Body of pancreas (tissue), 4 donors: ENCODE results near the gene NR5A1. TPM values are rescaled to one million over a fixed set of nuclear protein-coding genes. Genes with fewer than 3 reads are reported as not detected.

Experiments
- ATAC-seq: fragments of 150-250 bp; one replicate; pipeline ENCODE4 v1.9.1; 2016
- DNase-seq, 4 donors: peaks; one replicate each; pipeline ENCODE4 v3.0.0-alpha.2; 2019
- H3K27ac ChIP-seq, 4 donors: fragments of 200-600 bp; sonication (generic); 1 replicate in 3 of 4; 2 replicates in 1 of 4; pipeline versions ENCODE4 v1.5.1 to v1.6.1; 2016 to 2019; ENCODE audit warnings: mild to moderate bottlenecking in 1 of 4, mixed read lengths in 1 of 4, moderate library complexity in 1 of 4
- H3K27me3 ChIP-seq, 2 donors: fragments of 200-600 bp; sonication (generic); one replicate each; pipeline ENCODE4 v1.6.0; 2016; ENCODE audit warnings: mild to moderate bottlenecking in 1 of 2
- H3K36me3 ChIP-seq, 2 donors: fragments of 200-600 bp; sonication (generic); replicated peaks in 1 of 2; 2 replicates each; pipeline ENCODE4 v1.5.1; 2016; ENCODE audit warnings: low read depth in 2 of 2; ENCODE audit not compliant: insufficient read depth in 1 of 2
- H3K4me1 ChIP-seq: fragments of 200-600 bp; sonication (generic); one replicate; pipeline ENCODE4 v1.6.0; 2016
- H3K4me3 ChIP-seq, 2 donors: fragments of 200-600 bp; sonication (generic); 1 replicate in 1 of 2; 2 replicates in 1 of 2; pipeline ENCODE4 v1.5.1; 2016 to 2019
- H3K9me3 ChIP-seq, 3 donors: fragments of 200-600 bp; sonication (generic); 1 replicate in 2 of 3; 2 replicates in 1 of 3; pipeline ENCODE4 v1.5.1; 2016
- POLR2A ChIP-seq, 3 donors: fragments of 450-650 bp; IDR thresholded peaks; one replicate each; pipeline ENCODE4 v1.6.1; 2016; ENCODE audit warnings: antibody characterized with exemption in 3 of 3, mild to moderate bottlenecking in 2 of 3
- WGBS, 2 donors: methylation state at CpG; one replicate each; pipeline ENCODE4 v1.1.5; 2017; 5-methylcytosine and 5-hydroxymethylcytosine counted together
- intact Hi-C: fragments of 100-400 bp; cut with DNase I; formaldehyde crosslinking; loops from one replicate; pipeline ENCODE4 v1.15.1; 2023
- total RNA-seq, 2 donors: library from RNA; depleted of rRNA; stranded (reverse); fragments of >200 nt; gene quantifications; one replicate each; pipeline ENCODE4 v1.1.0, GENCODE V29; 2016
- TF ChIP-seq, protein P1 (sequence below), 7 experiments: fragments of 450-650 bp in 4 of 7; fragments of 200-600 bp in 3 of 7; sonication (generic) in 3 of 7; IDR thresholded peaks; one replicate each; pipeline ENCODE4 v1.5.1; 2016 to 2019; ENCODE audit warnings: antibody characterized with exemption in 7 of 7

Gene NR5A1
- total RNA-seq, 2 donors from 2014 or later: not detected

DNA sequence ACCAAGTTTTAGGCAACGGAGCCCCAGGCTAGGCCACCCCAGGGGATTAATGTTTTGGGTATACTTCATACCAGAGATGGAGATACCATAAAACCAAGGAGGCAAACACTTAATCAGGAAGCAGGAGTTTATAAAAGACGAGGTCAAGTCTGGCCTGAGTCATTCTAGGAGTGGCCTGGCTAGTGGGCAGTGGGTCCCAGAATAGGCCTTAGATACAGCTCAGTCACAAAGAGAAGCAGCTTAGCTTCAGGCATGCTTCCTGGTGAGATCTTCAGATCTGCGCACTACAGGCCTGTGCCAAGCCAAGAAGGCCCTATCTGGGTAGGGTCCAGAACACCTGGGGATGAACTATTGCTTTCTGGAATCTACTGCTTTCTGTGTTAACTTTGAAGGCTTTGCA, 20.6 kb upstream of the NR5A1 start:
- no peak overlapping the region for H3K27ac ChIP-seq
- WGBS, 2 donors: 83 to 96% methylated on average over 3 of the region's 3 CpGs
- H3K4me3 ChIP-seq: no peak overlapping the region
- ATAC-seq: no peak
- H3K4me1 ChIP-seq: no peaks in the 10 kb centered on the region
- H3K36me3 ChIP-seq: no peaks in the 10 kb centered on the region
- no peaks in the 10 kb centered on the region for H3K27me3 ChIP-seq
- H3K9me3 ChIP-seq: no peaks in the 10 kb centered on the region
- intact Hi-C loops: no loop called here
- TF ChIP-seq, protein P1, sequence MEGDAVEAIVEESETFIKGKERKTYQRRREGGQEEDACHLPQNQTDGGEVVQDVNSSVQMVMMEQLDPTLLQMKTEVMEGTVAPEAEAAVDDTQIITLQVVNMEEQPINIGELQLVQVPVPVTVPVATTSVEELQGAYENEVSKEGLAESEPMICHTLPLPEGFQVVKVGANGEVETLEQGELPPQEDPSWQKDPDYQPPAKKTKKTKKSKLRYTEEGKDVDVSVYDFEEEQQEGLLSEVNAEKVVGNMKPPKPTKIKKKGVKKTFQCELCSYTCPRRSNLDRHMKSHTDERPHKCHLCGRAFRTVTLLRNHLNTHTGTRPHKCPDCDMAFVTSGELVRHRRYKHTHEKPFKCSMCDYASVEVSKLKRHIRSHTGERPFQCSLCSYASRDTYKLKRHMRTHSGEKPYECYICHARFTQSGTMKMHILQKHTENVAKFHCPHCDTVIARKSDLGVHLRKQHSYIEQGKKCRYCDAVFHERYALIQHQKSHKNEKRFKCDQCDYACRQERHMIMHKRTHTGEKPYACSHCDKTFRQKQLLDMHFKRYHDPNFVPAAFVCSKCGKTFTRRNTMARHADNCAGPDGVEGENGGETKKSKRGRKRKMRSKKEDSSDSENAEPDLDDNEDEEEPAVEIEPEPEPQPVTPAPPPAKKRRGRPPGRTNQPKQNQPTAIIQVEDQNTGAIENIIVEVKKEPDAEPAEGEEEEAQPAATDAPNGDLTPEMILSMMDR (IDR thresholded peaks at IDR 0.05): no peak
- TF ChIP-seq POLR2A (IDR thresholded peaks at IDR 0.05): no peak
- DNase-seq: no peak

DNA sequence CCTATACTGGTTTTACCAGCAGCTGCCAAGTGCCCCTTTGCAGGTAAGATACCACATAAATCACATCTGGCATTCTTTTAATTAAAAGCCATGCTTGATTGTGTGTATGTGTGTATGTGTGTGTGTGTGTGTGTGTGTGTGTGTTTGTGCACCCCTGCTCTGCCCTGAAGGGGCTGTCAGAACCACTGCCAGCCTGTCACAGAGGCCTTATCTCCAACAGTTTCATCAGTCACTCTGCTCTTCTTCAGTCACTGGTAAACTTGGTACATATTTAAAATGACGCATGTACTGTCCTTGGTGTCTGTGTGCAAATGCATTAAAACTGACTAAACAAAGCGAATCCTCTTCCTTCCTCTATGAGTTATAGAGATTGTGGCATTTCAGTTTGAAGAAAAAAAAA, 19.0 kb upstream of the NR5A1 start:
- no peak for TF ChIP-seq POLR2A (IDR thresholded peaks at IDR 0.05)
- TF ChIP-seq, protein P1 (IDR thresholded peaks at IDR 0.05): no peak
- ATAC-seq (no peak), DNase-seq (no peak)
- Histone ChIP-seq H3K27me3 (no peaks in the 10 kb centered on the region), H3K4me1 (no peaks in the 10 kb centered on the region), H3K4me3 (no peak overlapping the region), H3K27ac (no peak overlapping the region), H3K36me3 (no peaks in the 10 kb centered on the region), H3K9me3 (no peaks in the 10 kb centered on the region)
- intact Hi-C loops: no loop called here
- WGBS, 2 donors: 93 to 97% methylated on average over 2 of the region's 2 CpGs

DNA sequence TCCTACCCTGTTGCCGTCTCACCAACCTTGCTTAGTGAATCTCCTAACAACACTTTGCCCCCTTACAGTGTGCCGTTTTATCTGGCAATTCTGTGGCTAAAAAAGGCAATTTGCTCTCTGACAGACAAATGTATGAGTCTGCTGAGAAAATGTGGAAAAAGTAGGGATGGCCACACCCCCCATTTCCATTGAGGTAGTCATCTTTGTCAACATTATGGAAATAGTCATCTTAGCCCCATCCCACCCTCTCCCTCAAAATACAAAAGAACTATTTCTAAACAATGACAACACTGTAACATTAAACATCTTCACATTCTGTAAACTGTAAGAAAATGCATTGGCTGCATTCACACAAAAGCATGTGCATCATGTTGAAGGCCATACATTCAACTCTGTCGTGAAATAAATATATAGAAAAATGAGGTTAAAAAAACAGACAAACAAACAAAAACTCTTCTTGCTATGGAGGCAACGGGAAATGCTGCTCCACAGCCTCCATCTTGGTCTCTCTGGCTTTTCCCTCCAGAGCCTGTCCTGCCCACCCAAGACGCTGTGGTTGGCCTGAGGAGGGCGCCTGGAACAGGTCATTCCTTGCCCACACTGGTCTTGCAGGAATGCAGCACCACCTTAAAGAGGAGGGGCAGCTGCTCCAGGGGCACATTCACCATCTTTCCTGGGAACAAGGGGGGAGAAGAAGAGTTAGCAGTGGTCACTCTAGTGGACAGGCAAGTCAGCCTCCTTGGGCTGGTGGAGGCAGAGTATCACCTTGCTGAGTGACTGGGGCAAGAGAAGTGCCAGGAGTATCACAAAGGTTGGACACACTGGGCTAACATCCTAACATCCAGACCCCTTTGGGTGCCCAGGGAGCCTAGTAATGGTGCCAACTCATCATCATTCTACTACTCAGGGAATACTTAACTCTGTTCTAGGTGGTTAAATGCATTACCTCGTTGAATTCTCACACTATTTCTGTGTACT, 15.2 kb upstream of the NR5A1 start:
- Histone ChIP-seq H3K27me3 (no peaks in the 10 kb centered on the region), H3K9me3 (no peaks in the 10 kb centered on the region), H3K4me3 (no peak overlapping the region), H3K36me3 (no peaks in the 10 kb centered on the region), H3K27ac (no peak overlapping the region), H3K4me1 (no peaks in the 10 kb centered on the region)
- no peak for TF ChIP-seq POLR2A (IDR thresholded peaks at IDR 0.05)
- TF ChIP-seq, protein P1 (IDR thresholded peaks at IDR 0.05): no peak
- no peak for ATAC-seq
- WGBS, 2 donors: 84 to 85% methylated on average over 7 of the region's 7 CpGs
- intact Hi-C loops: no loop called here
- DNase-seq: no peak

DNA sequence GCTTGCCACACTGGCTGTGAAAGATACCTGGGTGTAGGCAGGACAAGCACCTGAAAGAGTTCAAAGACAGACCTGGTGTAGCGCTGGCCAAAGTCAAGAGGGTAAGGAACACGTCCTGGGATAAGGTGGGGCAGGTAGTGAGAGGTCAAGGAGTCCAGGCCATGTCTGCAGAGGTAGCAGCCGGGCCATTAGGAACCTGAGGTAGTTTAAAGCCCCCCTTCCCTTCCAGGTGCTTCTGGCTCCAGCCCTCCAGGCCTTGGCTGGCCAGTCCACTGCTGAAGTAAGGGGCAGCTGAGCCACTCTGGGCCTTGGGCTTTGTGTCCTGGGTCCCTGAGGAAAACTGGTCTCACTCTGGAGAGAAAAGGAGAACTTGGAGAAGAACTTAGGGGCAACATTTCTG, 13.9 kb upstream of the NR5A1 start:
- Histone ChIP-seq H3K27ac (peak overlapping the region in 1 of 4 donors; percentile 1), H3K9me3 (no peaks in the 10 kb centered on the region), H3K4me1 (no peaks in the 10 kb centered on the region), H3K36me3 (no peaks in the 10 kb centered on the region), H3K4me3 (no peak overlapping the region), H3K27me3 (no peaks in the 10 kb centered on the region)
- ATAC-seq (no peak), DNase-seq (no peak)
- TF ChIP-seq, protein P1 (IDR thresholded peaks at IDR 0.05): no peak
- TF ChIP-seq POLR2A (IDR thresholded peaks at IDR 0.05): no peak
- WGBS, 2 donors: 94 to 96% methylated on average over 2 to 3 of the region's 3 CpGs
- intact Hi-C loops: no loop called here
